ENCODE measurements around the gene PATJ.

GRCh38 chr1:61724506-61724812 is 17.8 kb upstream of the PATJ start:
- TF ChIP-seq REST (IDR thresholded peaks at IDR 0.05; ENCODE audit: insufficient read depth in 1 of 2, low read depth in 2 of 2, low read length in 2 of 2) (no peak), POLR2AphosphoS5 (IDR thresholded peaks at IDR 0.05; ENCODE audit: low read depth, low read length) (no peak; the same call in 1 of the 2 replicates)
